Measurements from ENCODE around the gene EVA1B.

The EVA1B gene

DNA sequence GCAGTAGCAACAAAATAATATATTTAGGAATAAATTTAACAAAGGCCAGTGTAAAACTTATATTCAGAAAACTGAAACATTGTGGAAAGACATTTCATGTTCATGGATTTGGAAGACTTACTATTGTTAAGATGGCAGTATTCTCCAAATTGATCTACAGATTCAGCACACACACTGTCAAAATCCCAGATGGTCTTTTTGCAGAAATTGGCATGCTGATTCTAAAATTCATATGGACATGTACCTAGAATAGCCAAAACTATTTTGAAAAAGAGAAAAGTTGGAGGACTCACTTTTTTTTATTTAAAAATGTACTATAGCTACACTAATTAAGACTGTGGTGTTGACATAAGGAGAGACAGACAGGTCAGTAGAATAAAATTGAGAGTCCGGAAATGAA lies 49.2 kb downstream of the EVA1B start:
- DNase-seq, result no peak

- DNase-seq, result no peak
Observed at GRCh38 chr1:36273024-36273423, 50.4 kb downstream of the EVA1B start.
